ENCODE data around the gene WDHD1.
A peak's percentile ranks its signal among the peaks of the same experiment; 100 is the strongest.
"Not testable (repeated sequence)": the region's sequence is repeated elsewhere in the genome, so short reads cannot be mapped to it uniquely, and the experiment has no call there.

Gene WDHD1

DNA sequence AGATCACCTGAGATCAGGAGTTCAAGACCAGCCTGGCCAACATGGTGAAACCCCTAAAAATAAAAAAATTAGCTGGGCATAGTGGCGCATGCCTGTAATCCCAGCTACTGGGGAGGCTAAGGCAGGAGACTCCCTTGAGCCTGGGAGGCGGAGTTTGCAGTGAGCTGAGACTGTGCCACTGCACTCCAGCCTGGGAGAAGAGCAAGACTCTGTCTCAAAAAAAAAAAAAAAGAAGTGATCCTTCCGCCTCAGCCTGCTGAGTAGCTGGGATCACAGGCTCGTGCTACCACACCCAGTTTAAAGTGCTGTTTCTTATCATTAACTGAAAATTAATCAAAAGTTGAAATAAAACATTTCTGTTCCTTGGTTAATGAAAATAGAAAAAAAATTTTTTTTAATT lies 117.9 kb downstream of the WDHD1 start:
- not testable (repeated sequence) for DNase-seq (ENCODE audit: low read depth)

GRCh38 chr14:54908190-54908589 lies 118.7 kb downstream of the WDHD1 start:
- DNase-seq (ENCODE audit: low read depth) = no peak

- no peak for DNase-seq (ENCODE audit: low read depth)
Observed at GRCh38 chr14:54906075-54906474, 120.8 kb downstream of the WDHD1 start.

DNA sequence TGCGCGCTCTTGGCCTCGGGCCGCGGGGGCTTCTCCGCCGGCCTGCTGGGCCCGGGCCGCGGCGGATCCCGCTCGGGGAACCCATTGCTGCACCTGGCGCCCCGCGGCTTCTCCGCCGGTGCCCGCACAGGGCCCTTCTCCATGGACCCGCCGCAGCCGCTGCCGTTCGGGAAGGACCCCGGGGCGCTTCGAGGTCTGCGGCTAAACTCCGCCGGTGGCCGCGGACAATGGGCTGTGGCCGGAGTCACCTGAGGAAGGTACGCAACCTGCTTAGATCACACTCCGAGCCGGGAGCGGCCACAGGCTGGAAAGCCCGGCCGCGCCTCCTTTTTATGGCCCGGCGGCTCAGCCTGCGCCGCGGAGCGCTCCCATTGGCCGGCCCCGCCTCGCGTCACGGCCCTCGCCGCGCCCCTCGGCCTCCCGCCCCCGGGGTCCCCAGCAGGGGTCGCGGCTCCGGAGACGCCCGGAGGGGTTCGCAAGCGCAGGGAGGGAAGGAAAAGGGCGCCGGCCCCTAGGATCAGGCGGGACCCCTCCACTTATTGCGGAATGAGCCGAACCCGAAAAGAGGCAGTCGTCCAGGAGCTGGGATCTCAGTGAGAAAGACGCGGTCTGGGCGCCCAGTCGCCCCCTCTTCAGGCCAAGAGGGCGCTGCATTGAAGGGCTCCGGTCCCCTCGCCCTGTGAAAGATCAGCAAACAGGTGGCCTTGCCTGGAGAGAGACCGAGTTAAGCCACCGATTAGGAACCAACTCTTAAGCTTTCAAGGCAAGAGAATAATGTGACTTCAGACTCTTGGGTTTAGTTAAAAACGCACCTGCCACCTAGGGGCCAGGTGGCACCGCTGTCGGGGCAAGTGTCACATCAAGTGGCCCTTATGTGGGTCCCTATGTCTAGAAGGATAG lies 124.1 kb downstream of the WDHD1 start, which contains the start of gene GCH1:
TSS of gene GCH1 (minus strand) at position 306 of the 900 bp plus-strand sequence. CDS start at position 143, 163 bp downstream.
- peak; percentile 65 for DNase-seq (ENCODE audit: low read depth)

DNA sequence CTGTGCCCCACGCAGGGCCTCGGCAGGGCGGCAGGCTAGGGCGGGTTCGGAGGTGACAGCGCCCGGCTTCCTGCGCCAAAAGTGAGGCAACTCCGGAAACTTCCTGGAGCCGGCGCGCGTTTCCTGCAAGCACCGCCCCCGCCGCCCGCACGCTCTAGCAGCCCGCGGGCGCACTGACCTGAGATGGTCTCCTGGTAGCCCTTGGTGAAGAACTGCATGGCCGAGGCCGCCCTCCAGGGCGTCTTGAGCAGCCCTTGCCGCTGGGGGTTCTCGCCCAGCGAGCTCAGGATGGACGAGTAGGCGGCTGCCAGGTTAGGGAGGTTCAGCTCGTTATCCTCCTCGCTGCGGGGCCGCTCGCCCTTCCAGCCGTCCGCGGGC lies 124.8 kb downstream of the WDHD1 start:
- DNase-seq (ENCODE audit: low read depth) = peak; percentile 69

DNA sequence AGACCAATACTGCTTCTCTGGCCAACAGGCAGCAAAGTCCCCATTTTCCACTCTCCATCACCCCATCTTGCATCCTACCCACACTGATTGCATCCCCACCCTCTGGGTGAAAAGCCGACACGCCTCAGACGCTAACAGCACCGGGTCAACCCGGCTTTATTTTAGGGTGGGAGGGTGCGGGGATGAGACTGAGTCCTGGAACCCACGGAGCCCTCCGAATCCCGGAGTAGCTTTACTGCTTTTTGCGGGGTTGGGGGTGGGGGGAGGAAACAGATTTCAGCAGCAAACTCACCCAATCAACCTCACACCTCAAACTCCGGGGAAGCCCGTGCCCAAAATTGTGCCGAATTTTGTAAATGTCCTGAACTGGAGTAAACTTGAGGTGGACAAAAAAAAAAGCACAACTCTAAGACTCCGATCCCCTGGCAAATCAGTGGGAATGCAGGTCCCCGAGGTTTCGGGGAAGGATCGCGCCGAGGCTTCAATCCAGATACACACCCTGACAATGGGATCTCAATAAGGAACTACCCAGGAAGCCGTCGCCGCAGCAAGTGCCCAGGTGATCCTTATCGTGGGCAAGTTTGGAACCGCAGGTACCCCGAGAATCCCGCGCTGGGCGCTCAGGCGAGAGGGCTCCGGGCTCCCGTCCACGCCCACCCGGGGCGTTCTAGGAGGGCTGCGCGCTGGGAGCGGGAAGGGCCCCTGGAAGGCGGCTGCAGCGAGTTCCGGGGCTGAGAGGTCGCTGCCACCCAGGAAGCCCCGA lies 125.3 kb downstream of the WDHD1 start:
- DNase-seq (ENCODE audit: low read depth) = no peak

GRCh38 chr14:54899573-54899972 lies 127.3 kb downstream of the WDHD1 start:
- DNase-seq (ENCODE audit: low read depth) = no peak

DNA sequence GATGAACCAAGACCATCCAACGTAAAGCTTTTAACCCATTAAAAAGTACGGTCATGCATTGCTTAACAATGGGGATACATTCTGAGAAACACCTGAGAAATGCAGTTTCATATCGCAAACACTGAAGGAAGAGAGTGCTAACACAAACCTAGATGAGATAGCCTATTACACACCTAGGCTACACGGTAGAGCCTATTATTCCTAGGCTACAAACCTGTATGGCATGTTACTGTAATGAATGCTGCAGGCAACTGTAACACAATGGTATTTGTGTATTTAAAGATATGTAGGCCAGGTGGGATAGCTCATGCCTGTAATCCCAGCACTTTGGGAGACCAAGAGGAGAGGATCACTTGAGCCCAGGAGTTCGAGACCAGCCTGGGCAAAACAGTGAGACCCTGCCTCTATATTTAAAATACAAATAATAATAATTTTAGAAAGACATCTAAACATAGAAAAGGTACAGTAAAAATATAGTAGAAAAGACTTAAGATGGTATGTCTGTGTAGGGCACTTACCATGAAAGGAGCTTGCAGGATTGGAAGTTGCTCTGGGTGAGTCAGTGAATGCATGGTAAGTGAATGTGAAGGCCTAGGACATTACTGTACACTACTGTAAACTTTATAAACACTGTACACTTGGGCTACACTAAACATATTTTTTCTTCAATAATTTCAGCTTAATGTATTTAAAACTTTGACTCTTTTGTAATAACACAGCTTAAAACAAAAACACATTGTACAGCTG lies 128.9 kb downstream of the WDHD1 start:
- DNase-seq (ENCODE audit: low read depth) = not testable (repeated sequence)

- no peak for DNase-seq (ENCODE audit: low read depth)
Observed at GRCh38 chr14:54895683-54896082, 131.2 kb downstream of the WDHD1 start.

- DNase-seq (ENCODE audit: low read depth) = no peak
Observed at GRCh38 chr14:54894995-54895394, 131.9 kb downstream of the WDHD1 start.

GRCh38 chr14:54893151-54893760 lies 133.6 kb downstream of the WDHD1 start:
- DNase-seq (ENCODE audit: low read depth) = no peak

DNA sequence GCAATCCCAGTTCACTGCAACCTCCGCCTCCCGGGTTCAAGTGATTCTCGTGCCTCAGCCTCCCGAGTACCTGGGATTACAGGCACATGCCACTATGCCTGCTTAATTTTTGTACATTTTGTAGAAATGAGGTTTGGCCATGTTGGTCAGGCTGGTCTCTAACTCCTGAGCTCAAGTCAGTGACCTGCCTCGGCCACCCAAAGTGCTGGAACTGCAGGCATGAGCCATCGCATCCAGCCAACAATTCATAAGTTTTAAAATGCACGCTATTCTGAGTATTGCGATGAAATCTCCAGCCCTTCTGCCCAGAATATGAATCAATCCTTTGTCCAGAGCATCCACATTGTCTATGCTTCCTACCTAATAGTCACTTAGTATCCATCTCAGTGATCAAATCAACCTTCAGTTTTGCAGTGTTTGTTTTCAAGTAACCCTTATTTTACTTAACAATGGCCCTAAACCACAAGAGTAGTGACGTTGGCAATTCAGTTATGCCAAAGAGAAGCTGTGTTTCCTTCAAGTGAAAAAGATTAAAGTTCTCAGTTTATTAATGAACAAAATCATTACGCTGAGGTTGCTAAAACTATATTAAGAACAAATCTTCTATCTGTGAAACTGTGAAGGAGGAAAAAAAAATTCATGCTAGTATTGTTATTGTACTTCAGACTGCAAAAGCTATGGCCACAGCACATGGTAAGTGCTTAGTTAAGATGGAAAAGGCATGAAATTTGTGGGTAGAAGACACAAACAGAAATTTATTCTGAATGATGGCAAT lies 135.2 kb downstream of the WDHD1 start:
- DNase-seq (ENCODE audit: low read depth) = no peak

GRCh38 chr14:54890788-54891187 lies 136.1 kb downstream of the WDHD1 start:
- DNase-seq (ENCODE audit: low read depth) = no peak

GRCh38 chr14:54889919-54890318 lies 137.0 kb downstream of the WDHD1 start:
- DNase-seq (ENCODE audit: low read depth) = no peak

Data from activated T-cell treated with anti-CD3 and anti-CD28 coated beads for 24 hours (primary cell).